ENCODE data around the gene CACHD1.

- TF ChIP-seq POLR2A (IDR thresholded peaks at IDR 0.05) (no peak), CTCF (IDR thresholded peaks at IDR 0.05 in 8 of 11, conservative IDR thresholded peaks at IDR 0.05 in 3 of 11) (no peak)
These were observed 62.7 kb downstream of the CACHD1 start for GRCh38 chr1:64532646-64533045.
